ENCODE measurements around the gene U2AF2. TPM values are rescaled to one million over a fixed set of nuclear protein-coding genes. Genes with fewer than 3 reads are reported as not detected.

Gene U2AF2
- total RNA-seq, 1 experiment from 2014 or later = 321 TPM

GRCh38 chr19:55637534-55637933, 17.3 kb upstream of the U2AF2 start:
- WGBS (ENCODE audit: extremely low coverage, insufficient read length, low lambda C conversion rate) = no CpG with 5 or more reads among the region's 11 CpGs
- no peak overlapping the region for H3K9ac ChIP-seq (ENCODE audit: extremely low read depth, insufficient read length, low read length)
- H3K27ac Mint-ChIP-seq = peak overlapping the region in 1 of 3 experiments; percentile 59; a peak in 2 of 7 replicates

More at GRCh38 chr19:55637534-55637933, 17.3 kb upstream of the U2AF2 start:
- H4K5ac ChIP-seq (ENCODE audit: insufficient read length, low read depth, low read length) = no peak overlapping the region
- H2BK15ac ChIP-seq (ENCODE audit: low read depth, low read length) = no peak overlapping the region
- H3K4me1 ChIP-seq (ENCODE audit: insufficient read depth, low read length) = 0 out of 2 replicates have a peak, but pooled peaks cover 2% of the 10 kb centered on the region
- H3K27ac ChIP-seq (ENCODE audit: insufficient read length, low read depth, low read length) = no peak overlapping the region
- H3K4me3 Mint-ChIP-seq = peak overlapping the region; percentile 46 to 54; a peak in 3 of 5 replicates
- H2BK5ac ChIP-seq (ENCODE audit: insufficient read length, low read length) = no peak overlapping the region
- H3K4me2 ChIP-seq (ENCODE audit: insufficient read depth, insufficient read length, low read length) = no peak overlapping the region
- H2BK20ac ChIP-seq (ENCODE audit: low read depth, low read length, poor library complexity, severe bottlenecking) = no peak overlapping the region
- no peaks in the 10 kb centered on the region for H3K27me3 ChIP-seq (ENCODE audit: insufficient read depth, low read length)
- no peak overlapping the region for H3K23ac ChIP-seq (ENCODE audit: insufficient read length, low read depth, low read length)
- peaks cover 6% of the 10 kb centered on the region for H3K79me1 ChIP-seq (ENCODE audit: insufficient read depth, low read depth, low read length, poor library complexity, severe bottlenecking)
- peaks cover 3% of the 10 kb centered on the region; the same call in 1 of the 2 replicates for H3K27me3 Mint-ChIP-seq (ENCODE audit: low read depth)
- no peak for TF ChIP-seq CTCF (conservative IDR thresholded peaks at IDR 0.05)
- peaks cover 28 to 36% of the 10 kb centered on the region in 2 experiments for H3K4me1 Mint-ChIP-seq
- no peaks in the 10 kb centered on the region for H3K9me3 ChIP-seq (ENCODE audit: control insufficient read depth, low read depth, low read length)
- H3K36me3 Mint-ChIP-seq (ENCODE audit: insufficient read depth in 1 of 3, low read depth in 3 of 3) = peaks cover 10 to 15% (median 14%) of the 10 kb centered on the region in 3 experiments
- no peaks in the 10 kb centered on the region for H4K20me1 ChIP-seq (ENCODE audit: control insufficient read depth, insufficient read depth, insufficient read length)
- H4K91ac ChIP-seq (ENCODE audit: insufficient read length, low read depth, low read length) = no peak overlapping the region
- H2AK5ac ChIP-seq (ENCODE audit: insufficient read length, low read length) = no peak overlapping the region
- H2BK12ac ChIP-seq (ENCODE audit: insufficient read length, low read depth, low read length) = no peak overlapping the region
- no peak overlapping the region for H3K4ac ChIP-seq (ENCODE audit: low read depth, low read length)
- no peaks in the 10 kb centered on the region; a peak in 1 of 5 replicates for H3K9me3 Mint-ChIP-seq
- no peak overlapping the region for H2AFZ ChIP-seq (ENCODE audit: low read length)
- no peak overlapping the region for H2BK120ac ChIP-seq (ENCODE audit: low read depth, low read length, poor library complexity, severe bottlenecking)
- H3T11ph ChIP-seq (ENCODE audit: low read length) = no peak overlapping the region
- H3K79me2 ChIP-seq (ENCODE audit: insufficient read depth, low read length) = peaks cover 10% of the 10 kb centered on the region; the same call in 1 of the 2 replicates
- no peak overlapping the region for H3K14ac ChIP-seq (ENCODE audit: insufficient read depth, low read length)
- H3K23me2 ChIP-seq (ENCODE audit: insufficient read length, low read depth, low read length, poor library complexity, severe bottlenecking) = peaks cover 21% of the 10 kb centered on the region
- no peak for DNase-seq
- no peak overlapping the region for H3K56ac ChIP-seq (ENCODE audit: insufficient read length, low read depth, low read length)
- H4K8ac ChIP-seq (replicated peaks; ENCODE audit: insufficient read length, low read depth, low read length) = no peak overlapping the region
- no peak overlapping the region for H3K18ac ChIP-seq (ENCODE audit: insufficient read length, low read depth, low read length)
